ENCODE measurements around the gene FAM240A.

Gene FAM240A

DNA sequence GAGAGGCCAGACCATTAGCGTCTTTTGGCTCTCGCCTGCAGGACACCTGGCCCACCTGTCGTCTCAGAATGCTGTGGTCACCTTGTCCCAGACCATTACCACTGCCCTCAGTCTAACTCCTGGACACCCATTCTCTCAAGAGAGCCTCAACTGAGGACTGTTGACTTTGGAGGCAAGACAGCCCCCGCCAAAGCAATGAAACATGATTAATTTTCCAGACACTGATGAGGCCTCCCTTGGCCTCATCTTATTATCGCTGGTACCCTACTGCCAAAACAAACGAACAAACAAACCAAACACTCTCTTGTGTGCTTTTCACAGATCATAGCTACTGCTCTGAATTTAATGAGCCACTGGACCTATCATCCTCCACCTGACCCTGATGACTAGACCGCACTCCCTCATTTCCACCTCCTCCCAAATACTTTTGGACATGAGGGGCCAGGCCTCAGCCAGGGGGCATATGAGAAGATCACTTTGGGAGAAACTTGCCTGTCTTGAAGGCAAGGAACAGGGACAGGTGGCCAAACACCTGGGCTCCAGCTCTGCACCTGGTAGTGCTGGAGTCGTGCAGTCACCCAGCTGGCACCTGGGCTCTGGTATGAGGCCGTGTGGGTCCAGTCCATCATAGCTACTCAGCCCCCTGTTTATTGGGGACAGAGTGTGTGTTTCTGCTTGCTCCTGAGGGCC is 53.6 kb downstream of the FAM240A start:
- Histone ChIP-seq H3K36me3 (ENCODE audit: insufficient read depth, low read length) (no peaks in the 10 kb centered on the region), H3K27ac (no peak overlapping the region), H3K9ac (ENCODE audit: insufficient read length) (no peak overlapping the region), H3K9me3 (ENCODE audit: low read depth, low read length) (no peaks in the 10 kb centered on the region), H3K4me3 (no peak overlapping the region)
- TF ChIP-seq POLR2AphosphoS5 (IDR thresholded peaks at IDR 0.05; ENCODE audit: borderline replicate concordance, low read depth, low read length) (no peak), EZH2 (IDR thresholded peaks at IDR 0.05) (no peak), FOXP2 (optimal IDR thresholded peaks at IDR 0.05; ENCODE audit: control extremely low read depth, extremely low read length, insufficient read depth) (no peak)
- DNase-seq (ENCODE audit: low read depth, low spot score), result no peak

- no peak overlapping the region for H3K9ac ChIP-seq (ENCODE audit: insufficient read length)
- H3K9me3 ChIP-seq (ENCODE audit: low read depth, low read length), result no peaks in the 10 kb centered on the region
- no peak overlapping the region for H3K4me3 ChIP-seq
- no peak for DNase-seq (ENCODE audit: low read depth, low spot score)
- H3K27ac ChIP-seq, result no peak overlapping the region
- no peak for TF ChIP-seq EZH2 (IDR thresholded peaks at IDR 0.05)
- TF ChIP-seq FOXP2 (optimal IDR thresholded peaks at IDR 0.05; ENCODE audit: control extremely low read depth, extremely low read length, insufficient read depth), result no peak
- TF ChIP-seq POLR2AphosphoS5 (IDR thresholded peaks at IDR 0.05; ENCODE audit: borderline replicate concordance, low read depth, low read length), result no peak
- H3K36me3 ChIP-seq (ENCODE audit: insufficient read depth, low read length), result no peaks in the 10 kb centered on the region
These were observed 54.1 kb downstream of the FAM240A start for GRCh38 chr3:46666453-46666845.

DNA sequence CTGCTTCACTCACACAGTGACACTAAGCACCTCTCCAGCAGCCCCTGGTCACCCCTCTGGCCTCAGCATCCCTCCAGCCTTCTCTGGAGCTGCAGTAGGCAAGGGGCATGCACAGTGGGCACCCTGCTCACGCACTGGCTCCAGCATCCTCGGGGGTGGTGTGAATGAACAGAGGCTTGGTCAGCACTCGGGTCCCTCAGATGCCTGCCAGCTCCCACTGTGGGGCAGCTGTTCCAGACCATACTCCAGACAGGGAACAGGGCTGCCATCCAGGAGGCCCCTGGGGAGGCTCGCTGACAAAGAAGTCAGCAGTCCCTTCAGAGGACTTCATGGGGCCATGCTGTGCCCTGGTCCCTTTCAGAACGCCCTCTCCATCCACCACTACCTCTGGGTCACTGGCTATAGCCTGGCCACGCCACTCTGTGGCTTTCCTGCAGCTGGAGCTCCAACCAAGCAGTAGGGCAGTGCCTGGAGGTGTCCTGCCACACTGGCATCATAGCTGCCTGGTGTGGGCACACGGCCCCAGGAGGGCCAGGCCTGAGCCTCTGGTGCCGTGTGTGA is 54.8 kb downstream of the FAM240A start:
- H3K36me3 ChIP-seq (ENCODE audit: insufficient read depth, low read length), result no peaks in the 10 kb centered on the region
- H3K9me3 ChIP-seq (ENCODE audit: low read depth, low read length), result no peaks in the 10 kb centered on the region
- DNase-seq (ENCODE audit: low read depth, low spot score), result no peak
- H3K4me3 ChIP-seq, result no peak overlapping the region
- H3K9ac ChIP-seq (ENCODE audit: insufficient read length), result no peak overlapping the region
- no peak overlapping the region for H3K27ac ChIP-seq
- TF ChIP-seq FOXP2 (optimal IDR thresholded peaks at IDR 0.05; ENCODE audit: control extremely low read depth, extremely low read length, insufficient read depth), result no peak
- no peak for TF ChIP-seq EZH2 (IDR thresholded peaks at IDR 0.05)
- TF ChIP-seq POLR2AphosphoS5 (IDR thresholded peaks at IDR 0.05; ENCODE audit: borderline replicate concordance, low read depth, low read length), result no peak

DNA sequence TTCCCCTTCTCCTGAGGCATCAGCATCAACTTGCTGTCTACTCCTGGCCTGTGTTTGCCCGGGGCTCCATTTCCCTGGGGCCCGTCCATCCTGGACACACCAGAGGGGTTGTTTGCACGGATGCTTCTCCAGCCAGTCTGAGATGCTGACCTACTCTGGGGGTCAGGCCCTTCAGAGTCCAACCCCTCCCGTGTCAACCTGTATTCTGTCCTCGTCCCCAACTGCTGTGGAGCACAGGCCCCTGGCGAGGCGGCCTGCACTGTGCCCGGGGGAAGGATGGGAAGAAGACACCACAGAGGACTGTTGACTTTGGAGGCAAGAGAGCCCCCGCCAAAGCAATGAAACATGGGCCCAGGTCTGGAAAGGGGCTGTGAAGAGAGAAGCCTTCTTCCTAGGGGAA is 55.3 kb downstream of the FAM240A start:
- no peak for TF ChIP-seq POLR2AphosphoS5 (IDR thresholded peaks at IDR 0.05; ENCODE audit: borderline replicate concordance, low read depth, low read length)
- TF ChIP-seq FOXP2 (optimal IDR thresholded peaks at IDR 0.05; ENCODE audit: control extremely low read depth, extremely low read length, insufficient read depth), result no peak
- TF ChIP-seq EZH2 (IDR thresholded peaks at IDR 0.05), result no peak
- H3K9ac ChIP-seq (ENCODE audit: insufficient read length), result no peak overlapping the region
- H3K4me3 ChIP-seq, result no peak overlapping the region
- H3K36me3 ChIP-seq (ENCODE audit: insufficient read depth, low read length), result no peaks in the 10 kb centered on the region
- DNase-seq (ENCODE audit: low read depth, low spot score), result no peak
- H3K27ac ChIP-seq, result no peak overlapping the region
- no peaks in the 10 kb centered on the region for H3K9me3 ChIP-seq (ENCODE audit: low read depth, low read length)

DNA sequence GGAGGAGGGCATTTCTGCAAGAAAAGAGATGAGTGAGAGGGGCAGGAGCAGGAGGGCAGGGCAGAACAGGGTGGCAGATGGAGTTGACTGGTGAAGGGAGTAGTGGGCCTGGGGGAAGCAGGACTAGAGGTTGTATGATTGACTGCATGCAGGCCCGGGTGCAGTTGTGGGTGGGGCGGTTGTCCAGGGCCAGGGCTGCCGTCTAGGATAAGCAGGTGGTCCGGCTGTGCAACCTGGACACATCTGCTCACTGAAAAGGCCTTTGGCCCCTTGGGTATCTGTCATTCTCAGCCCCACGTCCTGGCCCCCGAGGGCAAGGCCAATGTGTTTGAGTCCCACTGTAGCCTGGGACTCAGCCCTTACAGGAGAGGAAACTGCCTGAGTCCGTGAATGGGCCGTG is 55.8 kb downstream of the FAM240A start:
- H3K9ac ChIP-seq (ENCODE audit: insufficient read length), result no peak overlapping the region
- H3K9me3 ChIP-seq (ENCODE audit: low read depth, low read length), result no peaks in the 10 kb centered on the region
- no peak for TF ChIP-seq FOXP2 (optimal IDR thresholded peaks at IDR 0.05; ENCODE audit: control extremely low read depth, extremely low read length, insufficient read depth)
- DNase-seq (ENCODE audit: low read depth, low spot score), result no peak
- no peak overlapping the region for H3K27ac ChIP-seq
- H3K4me3 ChIP-seq, result no peak overlapping the region
- no peaks in the 10 kb centered on the region for H3K36me3 ChIP-seq (ENCODE audit: insufficient read depth, low read length)

DNA sequence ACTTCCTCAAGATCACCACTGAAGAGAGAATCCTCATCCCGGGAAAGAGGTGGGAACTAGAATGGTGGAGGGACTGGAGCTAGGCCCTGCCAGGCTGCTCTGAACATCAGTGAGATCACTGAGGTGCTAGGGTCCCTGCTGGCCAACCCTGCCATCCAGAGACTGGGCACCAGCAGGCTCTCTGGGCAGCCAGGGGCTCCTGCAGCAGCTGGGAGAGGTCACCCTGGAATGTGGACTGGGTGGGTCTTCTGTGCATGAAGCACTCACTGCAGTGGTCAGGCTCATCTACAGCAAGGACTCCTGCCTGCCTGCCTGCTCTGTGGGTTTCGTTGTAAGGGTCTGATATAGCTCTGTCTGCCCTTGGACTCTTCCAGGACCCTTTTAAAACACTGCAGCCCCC is 56.3 kb downstream of the FAM240A start:
- TF ChIP-seq FOXP2 (optimal IDR thresholded peaks at IDR 0.05; ENCODE audit: control extremely low read depth, extremely low read length, insufficient read depth) (no peak), EZH2 (IDR thresholded peaks at IDR 0.05) (no peak), POLR2AphosphoS5 (IDR thresholded peaks at IDR 0.05; ENCODE audit: borderline replicate concordance, low read depth, low read length) (no peak)
- H3K4me3 ChIP-seq, result no peak overlapping the region
- H3K36me3 ChIP-seq (ENCODE audit: insufficient read depth, low read length), result no peaks in the 10 kb centered on the region
- no peak for DNase-seq (ENCODE audit: low read depth, low spot score)
- H3K9ac ChIP-seq (ENCODE audit: insufficient read length), result no peak overlapping the region
- H3K27ac ChIP-seq, result no peak overlapping the region
- H3K9me3 ChIP-seq (ENCODE audit: low read depth, low read length), result no peaks in the 10 kb centered on the region

- no peak for DNase-seq (ENCODE audit: low read depth, low spot score)
- Histone ChIP-seq H3K9ac (ENCODE audit: insufficient read length) (no peak overlapping the region), H3K9me3 (ENCODE audit: low read depth, low read length) (no peaks in the 10 kb centered on the region), H3K27ac (no peak overlapping the region), H3K4me3 (no peak overlapping the region), H3K36me3 (ENCODE audit: insufficient read depth, low read length) (no peaks in the 10 kb centered on the region)
- no peak for TF ChIP-seq EZH2 (IDR thresholded peaks at IDR 0.05)
- TF ChIP-seq FOXP2 (optimal IDR thresholded peaks at IDR 0.05; ENCODE audit: control extremely low read depth, extremely low read length, insufficient read depth), result no peak
- no peak for TF ChIP-seq POLR2AphosphoS5 (IDR thresholded peaks at IDR 0.05; ENCODE audit: borderline replicate concordance, low read depth, low read length)
These were observed 57.1 kb downstream of the FAM240A start for GRCh38 chr3:46669191-46669999.

DNA sequence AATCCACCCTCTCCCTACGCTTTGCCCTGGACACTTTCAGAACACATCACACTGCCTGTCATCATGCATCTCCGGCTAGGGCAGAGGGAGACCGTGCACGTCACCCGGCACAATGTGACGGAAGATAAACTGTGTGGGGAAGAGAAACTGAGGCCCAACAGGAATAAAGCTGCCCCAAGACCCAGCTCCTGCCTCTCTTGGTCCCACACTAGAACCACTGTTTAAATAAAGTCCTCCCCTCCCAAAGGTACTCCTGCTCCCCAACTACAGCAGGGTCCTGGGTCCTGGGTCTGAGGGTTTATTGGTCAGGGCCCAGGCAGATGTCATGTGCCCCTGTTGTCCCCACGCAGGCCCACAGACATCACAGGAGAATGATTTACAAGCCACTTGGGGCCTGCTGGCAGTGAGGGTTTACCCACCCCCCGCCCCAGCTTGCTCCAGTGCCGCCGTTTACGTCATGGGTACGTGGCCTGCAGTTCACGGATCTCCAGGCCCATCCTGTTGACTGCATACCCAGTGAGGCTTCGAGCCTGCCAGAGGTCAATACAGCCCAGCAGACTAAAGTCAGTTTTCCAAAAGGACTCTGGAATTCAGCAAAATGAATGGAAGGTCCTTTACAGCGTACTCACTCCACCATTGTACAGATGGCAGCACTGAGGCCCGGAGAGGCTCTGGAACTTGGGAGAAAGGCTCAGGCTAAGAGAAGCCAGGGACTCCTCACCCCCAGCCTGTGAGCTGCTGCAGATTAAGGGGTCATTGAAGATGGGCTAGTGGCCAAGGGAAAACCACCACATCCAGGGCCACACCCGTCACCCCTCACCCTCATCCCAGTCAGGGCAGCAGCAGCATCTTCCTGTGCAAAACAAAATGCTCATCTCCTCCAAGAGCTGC is 57.9 kb downstream of the FAM240A start:
- DNase-seq (ENCODE audit: low read depth, low spot score), result no peak
- Histone ChIP-seq H3K9ac (ENCODE audit: insufficient read length) (no peak overlapping the region), H3K9me3 (ENCODE audit: low read depth, low read length) (no peaks in the 10 kb centered on the region), H3K4me3 (no peak overlapping the region), H3K27ac (no peak overlapping the region), H3K36me3 (ENCODE audit: insufficient read depth, low read length) (no peaks in the 10 kb centered on the region)
- TF ChIP-seq POLR2AphosphoS5 (IDR thresholded peaks at IDR 0.05; ENCODE audit: borderline replicate concordance, low read depth, low read length), result no peak
- TF ChIP-seq FOXP2 (optimal IDR thresholded peaks at IDR 0.05; ENCODE audit: control extremely low read depth, extremely low read length, insufficient read depth), result no peak

All from SK-N-MC (cell line).